IMR-90 (cell line): Measurements from ENCODE around the gene SLC9A9. TPM values are rescaled to one million over a fixed set of nuclear protein-coding genes. Genes with fewer than 3 reads are reported as not detected.

Experiments
- ATAC-seq: fragments of 200-7000 bp; cut with Tn5 transposase; 2 replicates; pipeline ENCODE4 v1.9.1; 2020; ENCODE audit warnings: low read depth, mild to moderate bottlenecking, moderate library complexity
- BruUV-seq: library from RNA; stranded (reverse); fragments of 400-500 nt; replicated peaks from 2 replicates; lab custom pipeline; 2021; lab: Mats Ljungman, UMichigan
- CTCF ChIA-PET: fragments of 300-600 bp; formaldehyde crosslinking; extraction: SDS; loops from one replicate; lab custom pipeline; 2021; ENCODE audit warnings: antibody characterized with exemption; lab: Yijun Ruan, JAX
- POLR2A ChIA-PET: fragments of 300-600 bp; sonication (Branson Sonifier 250); formaldehyde crosslinking; loops from one replicate; lab custom pipeline; 2022; ENCODE audit warnings: antibody characterized with exemption; ENCODE audit not compliant: unreplicated experiment; lab: Charles Lee
- DNase-seq: peaks from one replicate; pipeline ENCODE4 v3.0.0; 2013
- H2AFZ ChIP-seq: replicated peaks from 2 replicates; pipeline ENCODE3; 2013; ENCODE audit warnings: low read length, mild to moderate bottlenecking; ENCODE audit not compliant: poor library complexity
- H2AK5ac ChIP-seq: 2 replicates; pipeline ENCODE4 v1.6.1; 2013; ENCODE audit warnings: low read depth, low read length, inconsistent platforms
- H2AK9ac ChIP-seq: replicated peaks from 2 replicates; pipeline ENCODE3; 2013; ENCODE audit warnings: mild to moderate bottlenecking, low read depth, low read length, moderate library complexity; ENCODE audit not compliant: poor library complexity
- H2BK120ac ChIP-seq: 2 replicates; pipeline ENCODE4 v1.6.1; 2013; ENCODE audit warnings: low read depth, low read length, inconsistent platforms
- H2BK15ac ChIP-seq: 3 replicates; pipeline ENCODE4 v1.6.1; 2013; ENCODE audit warnings: low read depth, low read length, inconsistent platforms
- H2BK20ac ChIP-seq: 2 replicates; pipeline ENCODE4 v1.6.1; 2013; ENCODE audit warnings: low read depth, mild to moderate bottlenecking, inconsistent platforms, low read length, moderate library complexity
- H2BK5ac ChIP-seq: 2 replicates; pipeline ENCODE4 v1.6.1; 2013; ENCODE audit warnings: mild to moderate bottlenecking, low read depth, low read length, inconsistent platforms; ENCODE audit not compliant: poor library complexity, severe bottlenecking
- H3K14ac ChIP-seq: replicated peaks from 2 replicates; pipeline ENCODE4 v1.6.1; 2013; ENCODE audit warnings: low read depth, low read length, inconsistent platforms
- H3K18ac ChIP-seq: 2 replicates; pipeline ENCODE4 v1.6.1; 2013; ENCODE audit warnings: low read depth, low read length, control low read depth
- H3K23ac ChIP-seq: 2 replicates; pipeline ENCODE4 v1.6.1; 2013; ENCODE audit warnings: low read depth, low read length, inconsistent platforms
- H3K27ac ChIP-seq: 2 replicates; pipeline ENCODE4 v1.5.1; 2013; ENCODE audit warnings: mild to moderate bottlenecking, control low read depth, low read length; ENCODE audit not compliant: insufficient read depth
- H3K27me3 ChIP-seq: 2 replicates; pipeline ENCODE4 v1.6.1; 2013; ENCODE audit warnings: low read length; ENCODE audit not compliant: control insufficient read depth, insufficient read depth
- H3K36me3 ChIP-seq: 2 replicates; pipeline ENCODE4 v1.6.1; 2013; ENCODE audit warnings: low read length, mixed read lengths; ENCODE audit not compliant: control insufficient read depth, insufficient read depth
- H3K4ac ChIP-seq: 2 replicates; pipeline ENCODE4 v1.6.1; 2013; ENCODE audit warnings: low read depth, low read length, inconsistent platforms
- H3K4me1 ChIP-seq: 2 replicates; pipeline ENCODE4 v1.6.1; 2013; ENCODE audit warnings: low read length, mixed read lengths; ENCODE audit not compliant: control insufficient read depth, insufficient read depth
- H3K4me2 ChIP-seq: 2 replicates; pipeline ENCODE4 v1.6.1; 2013; ENCODE audit warnings: low read depth, mild to moderate bottlenecking, control low read depth, low read length, moderate library complexity
- H3K4me3 ChIP-seq: 2 replicates; pipeline ENCODE4 v1.5.1; 2013; ENCODE audit warnings: low read depth, mild to moderate bottlenecking, control low read depth, low read length, moderate library complexity; ENCODE audit not compliant: insufficient read depth
- H3K56ac ChIP-seq: 2 replicates; pipeline ENCODE4 v1.6.1; 2013; ENCODE audit warnings: low read length, inconsistent platforms; ENCODE audit not compliant: insufficient read depth; ENCODE audit errors: extremely low read depth
- H3K79me1 ChIP-seq, 2 experiments: 2 replicates each; pipeline ENCODE4 v1.6.1; 2013; ENCODE audit warnings: low read length in 2 of 2, inconsistent platforms in 1 of 2, low read depth in 1 of 2
- H3K9ac ChIP-seq: 2 replicates; pipeline ENCODE4 v1.6.1; 2013; ENCODE audit warnings: low read depth, low read length, control low read depth
- H3K9me1 ChIP-seq: 2 replicates; pipeline ENCODE4 v1.6.1; 2013; ENCODE audit warnings: low read length, inconsistent platforms; ENCODE audit not compliant: insufficient read depth
- H3K9me3 ChIP-seq: 2 replicates; pipeline ENCODE4 v1.6.1; 2013; ENCODE audit warnings: low read length; ENCODE audit not compliant: control insufficient read depth, insufficient read depth
- H4K20me1 ChIP-seq: 2 replicates; pipeline ENCODE4 v1.6.1; 2013; ENCODE audit warnings: low read length, inconsistent platforms; ENCODE audit not compliant: insufficient read depth
- H4K5ac ChIP-seq: 2 replicates; pipeline ENCODE4 v1.6.1; 2013; ENCODE audit warnings: mild to moderate bottlenecking, low read depth, low read length, control low read depth
- H4K8ac ChIP-seq, 2 experiments: 2 replicates each; pipeline ENCODE4 v1.6.1; 2013; ENCODE audit warnings: low read depth in 2 of 2, low read length in 2 of 2, control low read depth in 1 of 2, inconsistent platforms in 1 of 2
- H4K91ac ChIP-seq: 2 replicates; pipeline ENCODE4 v1.6.1; 2013; ENCODE audit warnings: low read depth, low read length, inconsistent platforms; ENCODE audit not compliant: insufficient read depth
- BHLHE40 ChIP-seq: fragments of 150-350 bp; IDR thresholded peaks from 2 replicates; pipeline ENCODE4 v1.6.1; 2016; ENCODE audit warnings: mild to moderate bottlenecking, low read depth, low read length
- CEBPB ChIP-seq: IDR thresholded peaks from 2 replicates; pipeline ENCODE4 v1.6.1; 2012; ENCODE audit warnings: low read depth, low read length, improper control_type of control experiment
- MAFK ChIP-seq: IDR thresholded peaks from 2 replicates; pipeline ENCODE4 v1.6.1; 2012; ENCODE audit warnings: low read depth, low read length, improper control_type of control experiment
- MXI1 ChIP-seq: IDR thresholded peaks from 2 replicates; pipeline ENCODE4 v1.6.1; 2012; ENCODE audit warnings: low read depth, mild to moderate bottlenecking, low read length, moderate library complexity, borderline replicate concordance
- POLR2A ChIP-seq: IDR thresholded peaks from 2 replicates; pipeline ENCODE4 v1.6.1; 2012; ENCODE audit warnings: mild to moderate bottlenecking, low read depth, low read length
- RAD21 ChIP-seq: IDR thresholded peaks from 2 replicates; pipeline ENCODE4 v1.6.1; 2012; ENCODE audit warnings: low read length, improper control_type of control experiment
- RCOR1 ChIP-seq: IDR thresholded peaks from 2 replicates; pipeline ENCODE4 v1.6.1; 2012; ENCODE audit warnings: mild to moderate bottlenecking, low read length, improper control_type of control experiment; ENCODE audit not compliant: insufficient replicate concordance
- RFX5 ChIP-seq: IDR thresholded peaks from 2 replicates; pipeline ENCODE4 v1.8.0; 2012; ENCODE audit warnings: low read depth, mild to moderate bottlenecking, low read length, moderate library complexity
- SMC3 ChIP-seq: fragments of 150-350 bp; IDR thresholded peaks from 2 replicates; pipeline ENCODE4 v1.6.1; 2016; ENCODE audit warnings: low read depth, mild to moderate bottlenecking, antibody characterized with exemption, low read length, moderate library complexity
- WGBS, 2 experiments: methylation state at CpG; one replicate each; pipeline versions ENCODE4 v1.1.5 to v1.1.7; 2013; ENCODE audit warnings: missing lambda C conversion rate in 2 of 2; ENCODE audit not compliant: insufficient read length in 1 of 2; ENCODE audit errors: extremely low coverage in 2 of 2; 5-methylcytosine and 5-hydroxymethylcytosine counted together
- dilution Hi-C: fragments of 300-500 bp; cut with HindIII; formaldehyde crosslinking; loops from one replicate; pipeline ENCODE4 v1.14.3; 2018; ENCODE audit warnings: low sequenced_read_pairs; ENCODE audit not compliant: unreplicated experiment
- in situ Hi-C: fragments of 300-500 bp; cut with MboI; formaldehyde crosslinking; loops from 3 replicates; pipeline ENCODE4 v1.14.3; 2019; ENCODE audit warnings: low sequenced_read_pairs, inconsistent platforms, mixed read lengths
- intact Hi-C: fragments of 100-400 bp; cut with micrococcal nuclease; formaldehyde crosslinking; loops from 2 replicates; pipeline ENCODE4 v1.10.0; 2022
- polyA plus RNA-seq, 3 experiments: library from polyadenylated mRNA; depleted of rRNA; stranded (reverse); fragments of >200 nt; gene quantifications; 2 replicates each; pipeline ENCODE4 v1.2.3, GENCODE V29; 2012; ENCODE audit warnings: low replicate concordance in 1 of 3
- total RNA-seq: library from RNA; depleted of rRNA; stranded (reverse); fragments of >200 nt; gene quantifications from 2 replicates; pipeline ENCODE4 v1.2.3, GENCODE V29; 2012
- TF ChIP-seq, protein P1 (sequence below): fragments of 150-350 bp; IDR thresholded peaks from 2 replicates; pipeline ENCODE4 v1.6.1; 2016; ENCODE audit warnings: low read depth, mild to moderate bottlenecking, low read length, moderate library complexity, borderline replicate concordance

The SLC9A9 gene
- total and polyA plus RNA-seq, 2 of the 4 experiments (the other 2 are of a cell fraction) = 1.4 to 2.3 TPM

DNA sequence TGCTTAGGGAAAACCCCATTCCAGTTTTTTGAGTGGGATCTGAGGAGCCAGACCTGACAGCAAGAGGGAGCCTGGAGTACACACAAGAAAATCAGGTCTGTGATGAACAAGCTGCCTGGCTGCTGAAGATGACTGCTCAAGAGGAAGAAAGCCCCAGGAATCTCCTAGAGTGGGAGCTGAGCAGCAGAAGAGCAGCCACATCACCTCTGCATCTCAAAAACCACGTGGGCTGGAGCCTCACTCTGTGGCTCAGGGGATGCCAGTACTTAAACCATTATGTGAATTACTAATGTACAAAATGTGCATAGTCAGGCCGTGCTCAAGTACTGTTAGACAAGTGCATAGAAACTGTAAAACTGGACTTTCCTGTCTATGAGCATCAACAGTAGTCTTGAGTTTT is 52.4 kb downstream of the SLC9A9 start:
- no peak overlapping the region for H2BK15ac ChIP-seq
- H4K8ac ChIP-seq = no peak overlapping the region
- no peaks in the 10 kb centered on the region for H3K36me3 ChIP-seq
- H3K56ac ChIP-seq = no peak overlapping the region
- no peak overlapping the region for H2AFZ ChIP-seq
- in situ Hi-C loops (no loop called here), intact Hi-C loops (no loop called here), dilution Hi-C loops (no loop called here)
- POLR2A ChIA-PET = no interaction called here
- H4K5ac ChIP-seq = no peak overlapping the region
- no peak overlapping the region for H4K91ac ChIP-seq
- no peak overlapping the region for H3K9ac ChIP-seq
- no peak overlapping the region for H2BK20ac ChIP-seq
- H3K27ac ChIP-seq = no peak overlapping the region
- no peak overlapping the region for H3K14ac ChIP-seq
- WGBS, 2 experiments = no CpG with 5 or more reads among the region's 2 CpGs
- no peak overlapping the region for H3K4me3 ChIP-seq
- TF ChIP-seq POLR2A (no peak), CEBPB (no peak), SMC3 (no peak), RFX5 (no peak), RCOR1 (no peak), MAFK (no peak), RAD21 (no peak), BHLHE40 (no peak), MXI1 (no peak)
- TF ChIP-seq, protein P1, sequence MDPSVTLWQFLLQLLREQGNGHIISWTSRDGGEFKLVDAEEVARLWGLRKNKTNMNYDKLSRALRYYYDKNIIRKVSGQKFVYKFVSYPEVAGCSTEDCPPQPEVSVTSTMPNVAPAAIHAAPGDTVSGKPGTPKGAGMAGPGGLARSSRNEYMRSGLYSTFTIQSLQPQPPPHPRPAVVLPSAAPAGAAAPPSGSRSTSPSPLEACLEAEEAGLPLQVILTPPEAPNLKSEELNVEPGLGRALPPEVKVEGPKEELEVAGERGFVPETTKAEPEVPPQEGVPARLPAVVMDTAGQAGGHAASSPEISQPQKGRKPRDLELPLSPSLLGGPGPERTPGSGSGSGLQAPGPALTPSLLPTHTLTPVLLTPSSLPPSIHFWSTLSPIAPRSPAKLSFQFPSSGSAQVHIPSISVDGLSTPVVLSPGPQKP = no peak
- ATAC-seq = no peak
- no TSS peak for BruUV-seq
- no peaks in the 10 kb centered on the region for H3K27me3 ChIP-seq
- no peak overlapping the region for H3K18ac ChIP-seq
- H2AK9ac ChIP-seq = no peak overlapping the region
- H3K9me1 ChIP-seq = no peaks in the 10 kb centered on the region
- no peak for DNase-seq
- H3K9me3 ChIP-seq = no peaks in the 10 kb centered on the region
- no peaks in the 10 kb centered on the region for H3K4me1 ChIP-seq
- H2BK5ac ChIP-seq = no peak overlapping the region
- no peaks in the 10 kb centered on the region for H4K20me1 ChIP-seq
- no peak overlapping the region for H2BK120ac ChIP-seq
- H3K4me2 ChIP-seq = no peak overlapping the region
- H3K4ac ChIP-seq = no peak overlapping the region
- H3K79me1 ChIP-seq = no peaks in the 10 kb centered on the region
- CTCF ChIA-PET = no interaction called here
- H2AK5ac ChIP-seq = no peak overlapping the region
- H3K23ac ChIP-seq = no peak overlapping the region
